Right cardiac atrium (tissue), 5 donors: Measurements from ENCODE around the gene AHR. TPM values are rescaled to one million over a fixed set of nuclear protein-coding genes. Genes with fewer than 3 reads are reported as not detected.
"Not testable (repeated sequence)": the region's sequence is repeated elsewhere in the genome, so short reads cannot be mapped to it uniquely, and the experiment has no call there.

Source experiments
- ATAC-seq, 2 donors: fragments of 200-7000 bp; cut with Tn5 transposase; one replicate each; pipeline versions ENCODE4 v1.8.0 to v1.9.1; 2020; ENCODE audit warnings: moderate library complexity in 2 of 2, mild to moderate bottlenecking in 1 of 2
- DNase-seq, 3 donors: peaks; one replicate each; pipeline ENCODE4 v3.0.0-alpha.2; 2020
- H3K27ac ChIP-seq: one replicate; pipeline ENCODE4 v1.5.1; 2013; ENCODE audit warnings: mild to moderate bottlenecking, low read length, control low read depth, moderate library complexity
- H3K27me3 ChIP-seq: one replicate; pipeline ENCODE4 v1.6.1; 2013; ENCODE audit not compliant: control insufficient read depth, insufficient read depth
- H3K4me1 ChIP-seq: one replicate; pipeline ENCODE4 v1.6.1; 2013; ENCODE audit warnings: low read length; ENCODE audit not compliant: control insufficient read depth, insufficient read depth
- H3K4me3 ChIP-seq: one replicate; pipeline ENCODE4 v1.5.1; 2013; ENCODE audit warnings: low read length, control low read depth
- H3K9me3 ChIP-seq: one replicate; pipeline ENCODE4 v1.6.1; 2013; ENCODE audit warnings: low read length; ENCODE audit not compliant: control insufficient read depth
- WGBS: extraction: QIAGEN DNeasy Blood & Tissue Kit; methylation state at CpG from one replicate; pipeline ENCODE4 v1.1.7; 2013; 5-methylcytosine and 5-hydroxymethylcytosine counted together
- intact Hi-C, 4 donors: fragments of 100-400 bp; cut with DNase I; formaldehyde crosslinking; loops; one replicate each; pipeline versions ENCODE4 v1.11.0 to v1.14.0; 2022 to 2023
- polyA plus RNA-seq: library from polyadenylated mRNA; stranded (reverse); fragments of 200-250 nt; gene quantifications from one replicate; pipeline ENCODE4 v1.2.3, GENCODE V29; 2013
- total RNA-seq, 4 donors: library from RNA; stranded (reverse); fragmentation: NEBNext Ultra II Directional; extraction: Animal tissue kit (Norgen Biotek cat#: 25700); gene quantifications; one replicate each; pipeline ENCODE4 v1.2.1, GENCODE V29; 2021
- donor health status: healthy with polysubstance abuse.
- donor health status: DM: no; HTN: yes; CAD: no.
- donor health status: DM: no; HTN: no; CAD: no.
- donor health status: DM: no; HTN: yes; CAD: no; lungs with severe emphysema.
- donor health status: DM: yes; HTN: yes; CAD: no.

AHR gene
- total and polyA plus RNA-seq, 5 donors: 7.6 to 30.3 (median 26.5) TPM

DNA sequence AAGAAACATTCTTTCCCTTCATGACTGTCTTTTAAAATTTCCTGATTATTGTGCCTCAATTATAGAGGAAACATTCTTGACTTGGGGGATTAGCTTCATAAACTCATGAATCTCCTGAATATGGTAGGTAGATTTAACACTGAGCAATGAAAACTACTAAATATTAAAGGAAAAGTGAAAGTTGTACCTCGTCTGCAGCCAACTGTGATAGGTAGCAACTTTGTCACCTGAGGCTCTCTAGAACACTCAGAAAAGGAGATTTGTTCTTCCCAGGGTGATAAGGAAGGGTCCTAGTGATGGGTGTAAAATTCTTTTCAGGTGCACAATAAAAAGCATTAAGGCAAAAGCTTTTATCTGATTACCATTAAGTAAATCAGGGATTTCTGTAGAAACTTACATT, 78.1 kb downstream of the AHR start:
- no peaks in the 10 kb centered on the region for H3K27me3 ChIP-seq
- 83% methylated on average over 1 of the region's 1 CpG for WGBS
- no peak overlapping the region for H3K4me3 ChIP-seq
- intact Hi-C loops: no loop called here
- no peaks in the 10 kb centered on the region for H3K9me3 ChIP-seq
- no peak for DNase-seq
- H3K27ac ChIP-seq: no peak overlapping the region
- ATAC-seq: no peak
- no peaks in the 10 kb centered on the region for H3K4me1 ChIP-seq

DNA sequence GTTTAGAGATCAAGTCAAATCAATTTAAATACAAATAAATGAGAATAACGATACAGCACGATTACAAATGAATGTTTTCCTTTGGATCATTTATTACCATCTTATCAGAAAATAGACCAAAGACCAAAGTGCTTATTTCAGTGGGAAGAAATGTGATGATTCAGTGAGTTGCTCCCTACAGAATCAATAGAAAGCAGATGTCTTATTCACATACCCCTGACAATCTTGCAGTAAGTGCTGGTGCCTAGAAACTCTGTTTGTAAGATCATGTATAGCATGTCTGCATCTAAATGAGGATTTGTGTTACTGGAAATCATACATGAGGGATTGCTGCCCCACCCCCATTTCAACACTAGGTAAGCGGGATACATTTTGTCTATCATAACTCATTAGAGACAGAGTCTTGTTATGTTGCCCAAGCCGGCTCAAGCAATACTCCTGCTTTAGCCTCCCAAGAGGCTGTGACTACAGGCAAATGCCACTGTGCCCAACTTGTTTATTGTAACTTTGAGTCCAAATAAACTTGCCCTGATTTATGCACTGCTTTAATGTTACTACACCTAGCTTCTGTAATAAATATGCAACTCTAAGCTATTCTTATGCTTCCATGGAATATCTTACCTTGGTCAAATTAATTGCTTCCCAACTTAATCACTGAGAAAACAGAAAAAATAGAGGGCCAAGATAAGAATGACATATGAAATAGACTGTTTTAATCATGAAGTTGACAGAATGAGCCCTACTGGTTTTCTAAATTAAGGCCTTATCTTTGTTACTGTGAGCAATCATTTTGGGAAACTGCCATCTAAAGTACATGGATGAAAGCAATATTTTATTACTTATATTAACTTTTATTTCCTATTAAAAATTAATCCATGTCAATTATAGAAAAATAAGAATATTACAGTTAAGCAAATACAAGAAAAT, 82.5 kb downstream of the AHR start:
- DNase-seq: no peak
- H3K4me3 ChIP-seq: no peak overlapping the region
- intact Hi-C loops: no loop called here
- ATAC-seq: no peak
- WGBS: 71% methylated on average over 4 of the region's 4 CpGs
- no peaks in the 10 kb centered on the region for H3K4me1 ChIP-seq
- no peaks in the 10 kb centered on the region for H3K27me3 ChIP-seq
- no peaks in the 10 kb centered on the region for H3K9me3 ChIP-seq
- H3K27ac ChIP-seq: no peak overlapping the region

DNA sequence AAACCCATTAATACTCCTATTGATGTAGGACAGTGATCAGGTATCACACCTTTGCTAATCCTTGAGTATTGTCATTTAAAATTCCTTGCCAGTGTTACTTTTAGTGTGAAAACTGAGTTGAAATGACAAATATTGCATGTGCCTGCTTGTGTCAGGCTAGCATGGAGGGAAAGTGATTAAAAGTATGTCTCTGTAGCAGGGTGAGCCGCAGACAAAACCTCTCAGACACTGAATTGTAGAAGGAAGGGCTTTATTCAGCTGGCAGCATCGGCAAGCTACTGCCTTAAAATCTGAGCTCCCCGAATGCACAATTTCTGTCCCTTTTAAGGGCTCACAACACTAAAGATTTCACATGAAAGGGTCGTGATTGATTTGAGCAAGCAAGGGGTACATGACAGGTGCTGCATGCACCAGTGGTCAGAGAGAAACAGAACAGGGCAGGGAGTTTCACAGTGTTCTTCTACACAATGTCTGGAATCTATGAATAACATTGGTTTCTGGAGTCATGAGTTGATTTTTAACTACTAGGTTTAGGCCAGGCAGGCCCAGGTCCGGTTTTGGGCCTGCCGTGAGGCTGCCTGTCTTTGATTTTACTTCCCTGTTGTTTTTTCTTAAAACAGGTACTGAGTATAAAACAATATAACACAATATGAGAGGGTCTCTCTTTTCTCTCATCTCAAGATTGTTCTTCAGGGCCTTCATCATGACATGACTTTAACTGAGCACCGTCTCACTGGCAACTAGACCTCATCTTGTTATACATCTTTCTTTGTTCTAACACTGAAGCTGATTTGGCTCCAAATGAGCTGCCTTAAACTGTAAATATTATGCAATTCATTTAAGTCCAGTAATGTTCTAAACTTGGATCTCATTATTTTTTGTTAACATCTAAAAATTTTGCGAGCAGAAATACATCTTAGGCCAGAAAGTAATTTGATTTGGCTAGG, 84.2 kb downstream of the AHR start:
- 88% methylated on average over 8 of the region's 8 CpGs for WGBS
- H3K27ac ChIP-seq, H3K9me3 ChIP-seq, H3K4me3 ChIP-seq, H3K27me3 ChIP-seq, intact Hi-C loops, H3K4me1 ChIP-seq, ATAC-seq, DNase-seq: not testable (repeated sequence)

DNA sequence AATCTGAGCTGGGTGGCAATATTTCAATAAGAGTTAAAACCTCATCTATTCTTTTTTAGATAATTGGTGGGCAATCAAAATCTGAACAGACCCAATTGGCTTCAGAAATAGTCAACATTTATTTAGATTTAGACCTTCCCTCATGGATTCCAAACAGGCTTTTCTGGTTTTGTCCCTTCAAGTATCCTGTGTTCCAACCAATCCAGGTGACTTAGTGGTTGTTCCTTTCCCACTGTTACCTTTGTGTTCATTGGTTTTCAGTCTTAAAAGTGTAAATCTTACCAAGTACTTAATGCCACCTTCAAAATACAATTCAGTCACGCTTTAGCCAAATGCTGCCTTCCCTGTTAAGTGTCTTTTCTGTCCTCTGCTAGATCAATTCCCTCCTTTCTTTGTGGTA, 85.9 kb downstream of the AHR start:
- H3K4me3 ChIP-seq: no peak overlapping the region
- H3K27ac ChIP-seq: no peak overlapping the region
- DNase-seq (no peak), ATAC-seq (no peak)
- WGBS: 98% methylated on average over 1 of the region's 1 CpG
- no peaks in the 10 kb centered on the region for H3K4me1 ChIP-seq
- H3K9me3 ChIP-seq: no peaks in the 10 kb centered on the region
- intact Hi-C loops: no loop called here
- H3K27me3 ChIP-seq: no peaks in the 10 kb centered on the region

DNA sequence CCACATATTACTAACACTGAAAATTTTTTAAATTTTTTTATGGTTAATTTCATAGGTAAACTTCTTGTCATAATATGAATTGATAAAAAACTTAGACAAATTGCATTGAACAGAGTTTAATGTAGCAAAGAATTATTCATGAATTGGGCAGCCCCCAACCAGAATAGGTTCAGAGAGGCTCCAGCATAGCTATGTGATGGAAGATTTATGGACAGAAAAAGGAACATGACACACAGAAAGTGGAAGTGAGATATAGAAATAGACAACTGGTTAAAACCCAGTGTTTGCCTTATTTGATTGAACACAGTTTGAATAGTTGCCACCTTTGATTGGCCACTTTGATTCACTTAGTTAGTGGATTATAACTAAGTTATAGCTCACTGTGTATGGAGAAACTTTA, 87.2 kb downstream of the AHR start:
- Histone ChIP-seq H3K27me3 (no peaks in the 10 kb centered on the region), H3K4me1 (peaks cover 3% of the 10 kb centered on the region), H3K4me3 (no peak overlapping the region), H3K27ac (no peak overlapping the region), H3K9me3 (no peaks in the 10 kb centered on the region)
- intact Hi-C loops: no loop called here
- ATAC-seq (no peak), DNase-seq (no peak)

DNA sequence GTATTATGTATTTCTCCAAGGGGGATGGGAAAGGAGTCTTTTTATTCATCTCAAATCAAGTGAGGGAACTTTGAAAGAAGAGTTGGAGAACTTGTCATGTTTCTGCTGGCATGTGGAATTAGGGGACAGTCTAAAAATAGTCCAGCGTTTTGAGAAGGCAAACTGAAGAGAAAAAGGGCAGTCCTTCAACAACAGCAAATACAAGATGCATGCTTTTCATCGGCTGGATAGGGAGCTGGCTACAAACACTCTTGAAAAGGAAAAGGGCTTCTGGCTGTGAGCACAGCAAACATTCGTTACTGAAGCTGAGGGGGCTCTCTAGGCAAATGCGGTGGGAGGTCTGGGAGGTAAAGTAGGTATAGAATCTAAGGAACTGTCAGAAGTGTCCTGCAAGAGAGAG, 91.9 kb downstream of the AHR start:
- ATAC-seq: no peak
- Histone ChIP-seq H3K27ac (no peak overlapping the region), H3K4me1 (peaks cover 4% of the 10 kb centered on the region), H3K9me3 (no peaks in the 10 kb centered on the region), H3K4me3 (no peak overlapping the region), H3K27me3 (no peaks in the 10 kb centered on the region)
- intact Hi-C loops: no loop called here
- no peak for DNase-seq
- 43% methylated on average over 4 of the region's 4 CpGs for WGBS

DNA sequence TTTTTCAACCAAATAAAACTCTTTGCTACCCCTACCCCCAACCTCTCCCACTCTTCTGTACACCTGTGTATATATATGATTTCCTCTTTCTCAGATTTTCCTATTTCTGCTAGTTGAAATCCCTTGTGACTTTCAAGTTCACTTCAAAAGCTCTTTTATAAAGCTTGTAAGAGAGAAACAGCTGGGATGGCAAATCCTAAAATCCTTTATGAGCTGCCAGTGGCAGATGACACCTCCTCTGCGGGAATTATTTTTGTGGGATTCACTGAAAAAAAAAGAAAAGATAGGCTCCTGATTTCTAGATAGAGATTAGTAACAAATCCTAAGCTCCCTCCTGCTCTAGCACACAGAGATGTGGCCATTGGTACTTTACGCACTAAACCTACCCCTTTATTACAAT, 92.9 kb downstream of the AHR start:
- H3K4me3 ChIP-seq: no peak overlapping the region
- WGBS: 97% methylated on average over 2 of the region's 2 CpGs
- no peaks in the 10 kb centered on the region for H3K9me3 ChIP-seq
- ATAC-seq (no peak), DNase-seq (no peak)
- peaks cover 4% of the 10 kb centered on the region for H3K4me1 ChIP-seq
- no peaks in the 10 kb centered on the region for H3K27me3 ChIP-seq
- no peak overlapping the region for H3K27ac ChIP-seq
- intact Hi-C loops: no loop called here

DNA sequence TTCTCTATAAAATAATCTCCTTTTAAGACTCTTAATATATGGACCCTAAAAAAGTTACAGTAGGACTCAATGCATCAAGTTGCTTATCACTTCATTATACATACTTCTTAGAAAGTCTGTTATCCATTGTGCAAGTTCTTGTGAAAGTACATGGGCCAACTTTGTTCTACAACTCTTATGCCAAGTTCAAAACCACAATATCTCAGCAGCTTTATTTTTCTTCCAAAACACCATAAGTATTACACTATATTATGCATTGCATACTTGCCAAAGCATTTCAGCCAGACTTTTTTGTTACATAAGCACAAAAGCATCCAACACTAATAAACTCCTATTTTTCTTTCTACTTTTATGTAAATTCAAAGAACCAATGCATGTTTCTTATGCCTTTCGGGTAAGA, 94.4 kb downstream of the AHR start:
- H3K4me3 ChIP-seq: no peak overlapping the region
- intact Hi-C loops: no loop called here
- no peaks in the 10 kb centered on the region for H3K9me3 ChIP-seq
- no peaks in the 10 kb centered on the region for H3K27me3 ChIP-seq
- 80% methylated on average over 1 of the region's 1 CpG for WGBS
- DNase-seq (no peak), ATAC-seq (no peak)
- peaks cover 4% of the 10 kb centered on the region for H3K4me1 ChIP-seq
- H3K27ac ChIP-seq: no peak overlapping the region

DNA sequence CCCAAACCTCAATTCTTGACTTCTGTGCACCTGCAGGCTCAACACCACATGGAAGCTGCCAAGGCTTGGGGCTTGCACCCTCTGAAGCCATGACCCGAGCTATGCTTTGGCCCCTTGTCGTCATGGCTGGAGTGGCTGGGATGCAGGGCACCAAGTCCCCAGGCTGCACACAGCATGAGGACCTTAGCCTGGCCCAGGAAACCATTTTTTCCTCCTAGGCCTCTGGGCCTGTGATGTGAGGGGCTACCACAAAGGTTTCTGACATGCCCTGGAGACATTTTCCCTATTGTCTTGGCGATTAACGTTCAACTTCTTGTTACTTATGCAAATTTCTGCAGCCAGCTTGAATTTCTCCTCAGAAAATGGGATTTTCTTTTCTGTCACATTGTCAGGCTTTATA, 96.1 kb downstream of the AHR start:
- ATAC-seq, DNase-seq, H3K4me1 ChIP-seq, intact Hi-C loops, H3K27me3 ChIP-seq, H3K9me3 ChIP-seq, H3K27ac ChIP-seq, H3K4me3 ChIP-seq: not testable (repeated sequence)
- WGBS: 68% methylated on average over 4 of the region's 4 CpGs
